Right lobe of liver (tissue), 6 donors: ENCODE results near the gene TUBA1A. TPM values are rescaled to one million over a fixed set of nuclear protein-coding genes. Genes with fewer than 3 reads are reported as not detected.

Source experiments
- ATAC-seq, 4 donors: fragments of 200-7000 bp; cut with Tn5 transposase; one replicate each; pipeline ENCODE4 v1.9.1; 2020; ENCODE audit warnings: mild to moderate bottlenecking in 4 of 4, moderate library complexity in 4 of 4
- DNase-seq, 3 donors: peaks; one replicate each; pipeline ENCODE4 v3.0.0-alpha.2; 2020
- H3K27ac ChIP-seq, 3 donors: fragments of 200-600 bp; one replicate each; pipeline ENCODE4 v1.8.0; 2022
- H3K27me3 ChIP-seq, 2 donors: fragments of 200-600 bp; one replicate each; pipeline ENCODE4 v1.8.0; 2022
- H3K36me3 ChIP-seq, 4 donors: fragments of 200-600 bp; sonication (generic) in 1 of 4; one replicate each; pipeline versions ENCODE4 v1.5.1 to v1.8.0; 2017 to 2022; ENCODE audit warnings: control low read depth in 1 of 4
- H3K4me1 ChIP-seq, 4 donors: fragments of 200-600 bp; sonication (generic) in 1 of 4; one replicate each; pipeline versions ENCODE4 v1.5.1 to v1.8.0; 2017 to 2022; ENCODE audit warnings: control low read depth in 1 of 4
- H3K4me3 ChIP-seq, 3 donors: fragments of 200-600 bp; one replicate each; pipeline ENCODE4 v1.8.0; 2022
- H3K9me3 ChIP-seq, 4 donors: fragments of 200-600 bp; sonication (generic) in 1 of 4; one replicate each; pipeline versions ENCODE4 v1.5.1 to v1.8.0; 2017 to 2022; ENCODE audit warnings: control low read depth in 1 of 4
- POLR2A ChIP-seq: fragments of 450-650 bp; IDR thresholded peaks from one replicate; pipeline ENCODE4 v1.6.1; 2017; ENCODE audit warnings: antibody characterized with exemption, mild to moderate bottlenecking
- WGBS: methylation state at CpG from one replicate; pipeline ENCODE4 v1.1.6; 2018; ENCODE audit warnings: low coverage, low lambda C conversion rate; ENCODE audit not compliant: insufficient coverage; ENCODE audit errors: missing lambda C conversion rate; 5-methylcytosine and 5-hydroxymethylcytosine counted together
- intact Hi-C, 2 donors: fragments of 100-400 bp; cut with DNase I; formaldehyde crosslinking; loops; one replicate each; pipeline versions ENCODE4 v1.11.2 to v1.14.1; 2022
- total RNA-seq, 6 experiments: library from RNA; depleted of rRNA in 2 of 6; stranded (reverse); fragments of >200 nt in 2 of 6; fragmentation: NEBNext Ultra II Directional in 3 of 6; extraction: Animal tissue kit (Norgen Biotek cat#: 25700) in 3 of 6; gene quantifications; one replicate each; pipeline versions ENCODE4 v1.1.0 to v1.2.4, GENCODE V29; 2016 to 2023
- TF ChIP-seq, protein P1 (sequence below), 4 donors: fragments of 200-600 bp in 3 of 4; fragments of 450-650 bp in 1 of 4; IDR thresholded peaks; one replicate each; pipeline versions ENCODE4 v1.5.1 to v1.8.0; 2016 to 2022; ENCODE audit warnings: antibody characterized with exemption in 4 of 4, mild to moderate bottlenecking in 2 of 4
- donor health status: DM: no; HTN: yes; CAD: no.
- donor health status: DM: no; HTN: no; CAD: no.
- donor health status: DM: no; HTN: no; CAD: no.
- donor health status: DM: no; HTN: yes; CAD: no.
- donor health status: DM: no; HTN: yes; CAD: no.

The TUBA1A gene
- total RNA-seq, 6 experiments from 2014 or later, result 3.8 to 18.9 (median 5.8) TPM

DNA sequence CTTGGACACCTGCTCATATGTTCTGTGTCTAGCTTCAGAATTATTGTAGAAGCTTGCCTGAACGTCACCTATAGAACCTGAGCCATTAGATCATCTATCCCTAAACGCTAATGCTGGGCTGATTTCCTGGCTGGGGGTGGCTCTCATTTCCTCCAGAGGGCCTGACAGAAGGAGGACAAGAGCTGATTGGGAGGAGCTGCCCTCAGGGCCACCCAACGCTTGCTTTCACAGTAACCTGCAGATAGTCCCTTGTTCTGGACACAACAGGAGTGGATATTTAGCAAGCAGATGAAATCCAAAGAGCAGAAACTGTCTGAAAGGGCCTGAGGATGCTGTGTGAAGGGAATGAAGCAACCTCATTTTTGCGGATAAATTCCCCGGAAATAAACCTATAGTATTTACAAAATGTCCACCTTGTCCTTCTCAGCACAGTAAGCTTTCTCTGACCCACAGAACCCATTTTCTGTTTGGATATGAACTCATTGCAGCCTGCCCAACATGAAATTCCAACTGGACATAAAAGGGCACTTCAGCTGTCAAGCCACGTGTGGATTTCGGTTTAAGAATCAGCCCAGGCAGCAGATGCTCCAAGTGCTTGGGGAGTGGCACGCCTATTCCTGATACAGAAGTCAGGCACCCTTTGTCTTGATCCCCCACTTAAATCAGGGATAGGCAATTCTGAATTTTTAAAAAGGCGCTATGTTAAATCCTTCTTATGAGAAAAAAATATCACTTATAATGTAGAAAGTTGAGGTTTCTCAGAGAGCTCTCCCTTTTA, 43.2 kb upstream of the TUBA1A start:
- no peak for TF ChIP-seq POLR2A
- TF ChIP-seq, protein P1, sequence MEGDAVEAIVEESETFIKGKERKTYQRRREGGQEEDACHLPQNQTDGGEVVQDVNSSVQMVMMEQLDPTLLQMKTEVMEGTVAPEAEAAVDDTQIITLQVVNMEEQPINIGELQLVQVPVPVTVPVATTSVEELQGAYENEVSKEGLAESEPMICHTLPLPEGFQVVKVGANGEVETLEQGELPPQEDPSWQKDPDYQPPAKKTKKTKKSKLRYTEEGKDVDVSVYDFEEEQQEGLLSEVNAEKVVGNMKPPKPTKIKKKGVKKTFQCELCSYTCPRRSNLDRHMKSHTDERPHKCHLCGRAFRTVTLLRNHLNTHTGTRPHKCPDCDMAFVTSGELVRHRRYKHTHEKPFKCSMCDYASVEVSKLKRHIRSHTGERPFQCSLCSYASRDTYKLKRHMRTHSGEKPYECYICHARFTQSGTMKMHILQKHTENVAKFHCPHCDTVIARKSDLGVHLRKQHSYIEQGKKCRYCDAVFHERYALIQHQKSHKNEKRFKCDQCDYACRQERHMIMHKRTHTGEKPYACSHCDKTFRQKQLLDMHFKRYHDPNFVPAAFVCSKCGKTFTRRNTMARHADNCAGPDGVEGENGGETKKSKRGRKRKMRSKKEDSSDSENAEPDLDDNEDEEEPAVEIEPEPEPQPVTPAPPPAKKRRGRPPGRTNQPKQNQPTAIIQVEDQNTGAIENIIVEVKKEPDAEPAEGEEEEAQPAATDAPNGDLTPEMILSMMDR (IDR thresholded peaks at IDR 0.05), result no peak
- DNase-seq (no peak), ATAC-seq (no peak)
- Histone ChIP-seq H3K4me1 (no peaks in the 10 kb centered on the region), H3K27ac (peak overlapping the region in 2 of 3 donors; percentile 89 to 92), H3K4me3 (no peak overlapping the region), H3K36me3 (no peaks in the 10 kb centered on the region), H3K9me3 (no peaks in the 10 kb centered on the region), H3K27me3 (no peaks in the 10 kb centered on the region)
- WGBS, result 80% methylated on average over 8 of the region's 9 CpGs
- intact Hi-C loops, result no loop called here

DNA sequence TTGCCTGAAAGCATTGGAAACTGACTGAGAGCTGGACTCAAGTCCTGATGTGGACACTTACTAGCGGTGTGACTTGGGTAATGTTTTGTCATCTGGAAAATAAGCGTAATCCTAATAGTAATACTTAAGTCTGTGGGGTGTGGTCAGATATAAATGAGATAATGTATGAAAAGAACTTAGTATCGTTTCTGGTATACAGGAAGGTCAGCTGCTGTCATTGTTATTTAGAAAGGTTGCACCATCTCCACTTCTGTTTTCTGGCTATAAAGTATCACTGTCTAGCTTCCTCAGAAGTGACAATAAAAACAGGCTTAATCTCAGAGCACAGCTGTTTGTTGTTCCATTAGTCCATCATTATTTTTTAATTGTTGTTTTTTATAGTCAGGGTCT, 41.9 kb upstream of the TUBA1A start:
- H3K9me3 ChIP-seq, result no peaks in the 10 kb centered on the region
- peak in 1 of 4 donors; percentile 2 for ATAC-seq
- WGBS, result 54% methylated on average over 3 of the region's 3 CpGs
- intact Hi-C loops, result no loop called here
- peak overlapping the region in 1 of 3 donors; percentile 37 for H3K27ac ChIP-seq
- no peak for DNase-seq
- no peaks in the 10 kb centered on the region for H3K36me3 ChIP-seq
- no peak overlapping the region for H3K4me3 ChIP-seq
- no peaks in the 10 kb centered on the region for H3K27me3 ChIP-seq
- TF ChIP-seq POLR2A, result no peak
- TF ChIP-seq, protein P1 (IDR thresholded peaks at IDR 0.05), result no peak
- no peaks in the 10 kb centered on the region for H3K4me1 ChIP-seq

DNA sequence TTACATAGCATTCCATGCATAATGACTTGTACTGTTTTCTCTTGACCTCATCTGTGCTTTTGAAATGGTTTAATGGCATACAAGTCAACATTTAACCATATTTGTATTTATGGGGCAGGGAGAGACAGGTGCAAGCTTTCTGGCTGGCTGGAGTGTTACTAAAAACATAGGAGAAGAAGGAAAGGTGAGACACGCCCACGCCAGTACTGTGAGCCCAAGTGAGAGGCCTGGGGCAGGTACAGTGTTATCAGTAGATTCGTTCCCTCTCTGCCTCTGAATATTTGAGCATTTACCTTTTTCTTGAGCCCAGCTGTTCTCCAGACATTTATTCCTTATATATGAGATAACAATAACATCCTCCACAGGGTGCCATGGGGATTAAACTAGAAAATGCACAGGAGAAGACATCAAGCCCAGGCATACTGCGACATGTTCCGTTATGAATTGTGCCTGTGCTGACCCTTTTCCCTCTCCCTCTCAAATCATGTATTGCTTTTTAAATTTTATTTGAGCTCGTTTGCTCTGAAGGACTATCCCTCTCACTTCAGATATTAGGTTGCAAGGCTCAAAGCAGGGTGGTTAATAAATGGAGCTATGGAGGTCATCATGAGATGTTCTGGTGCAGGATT, 41.4 kb upstream of the TUBA1A start:
- Histone ChIP-seq H3K27ac (no peak overlapping the region), H3K4me3 (no peak overlapping the region), H3K4me1 (no peaks in the 10 kb centered on the region), H3K27me3 (no peaks in the 10 kb centered on the region), H3K9me3 (no peaks in the 10 kb centered on the region), H3K36me3 (no peaks in the 10 kb centered on the region)
- ATAC-seq, result no peak
- DNase-seq, result no peak
- intact Hi-C loops, result no loop called here
- TF ChIP-seq POLR2A, result no peak
- TF ChIP-seq, protein P1 (IDR thresholded peaks at IDR 0.05), result no peak
- 70% methylated on average over 6 of the region's 6 CpGs for WGBS

DNA sequence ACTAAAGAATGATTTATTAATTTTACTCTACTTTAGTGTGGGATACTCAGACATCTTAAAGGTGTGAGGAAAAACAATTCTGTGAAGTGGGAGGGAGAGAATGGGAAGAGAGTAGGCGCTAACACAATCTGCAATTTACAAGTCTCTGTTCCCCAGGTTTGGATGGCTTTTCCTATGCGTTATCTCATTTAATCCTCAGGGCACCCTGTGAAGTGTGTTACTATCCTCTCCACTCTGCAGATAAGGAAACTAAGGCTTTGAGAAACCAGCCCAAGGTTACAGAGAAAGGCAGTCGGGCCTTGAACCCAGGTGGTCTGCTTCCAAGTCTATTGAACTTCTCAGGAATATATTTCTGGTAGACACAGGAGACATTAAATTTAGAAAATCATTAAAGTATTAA, 39.8 kb upstream of the TUBA1A start:
- no peak overlapping the region for H3K4me3 ChIP-seq
- H3K9me3 ChIP-seq, result no peaks in the 10 kb centered on the region
- WGBS, result 77% methylated on average over 3 of the region's 3 CpGs
- intact Hi-C loops, result no loop called here
- no peak for TF ChIP-seq POLR2A
- TF ChIP-seq, protein P1 (IDR thresholded peaks at IDR 0.05), result no peak
- DNase-seq (no peak), ATAC-seq (no peak)
- no peaks in the 10 kb centered on the region for H3K4me1 ChIP-seq
- no peaks in the 10 kb centered on the region for H3K36me3 ChIP-seq
- no peaks in the 10 kb centered on the region for H3K27me3 ChIP-seq
- H3K27ac ChIP-seq, result no peak overlapping the region
